ENCODE results near the gene CPT1C. TPM values are rescaled to one million over a fixed set of nuclear protein-coding genes. Genes with fewer than 3 reads are reported as not detected.
A peak's percentile ranks its signal among the peaks of the same experiment; 100 is the strongest.

CPT1C gene
- polyA plus RNA-seq, 2 of the 4 experiments (the other 2 are of a cell fraction): 8.5 to 15.4 TPM

GRCh38 chr19:49687566-49688316, 3.2 kb upstream of the CPT1C start:
- peaks cover 9% of the 10 kb centered on the region; the same call in 1 of the 3 replicates for H3K4me1 ChIP-seq
- H3K4me2 ChIP-seq: no peak overlapping the region
- no peak for ATAC-seq
- no peak overlapping the region for H3K27ac ChIP-seq
- H3K4me3 ChIP-seq: no peak overlapping the region
- H3K9me3 ChIP-seq: no peaks in the 10 kb centered on the region
- no peak for DNase-seq (ENCODE audit: low read depth in 1 of 2, low spot score in 1 of 2)
- WGBS (ENCODE audit: missing lambda C conversion rate): 83% methylated on average over 26 of the region's 26 CpGs
- CTCF ChIA-PET: interaction anchor here (0.9 to 5.5 kb wide), 7 partner anchors 9 to 123 kb away, joined by 3 to 42 read pairs (median 4); no protein-coding TSS in a partner anchor
- no peak for TF ChIP-seq NR3C1 (IDR thresholded peaks at IDR 0.05)
- no peak for TF ChIP-seq HDAC2 (IDR thresholded peaks at IDR 0.05)
- TF ChIP-seq FOSB (CRISPR knock-in tag; IDR thresholded peaks at IDR 0.05): 0 out of 2 replicates have a peak, but pooled peaks have one; percentile 60
- no peak for FAIRE-seq
- POLR2A ChIA-PET: interaction anchor here (0.6 kb wide), 1 partner anchor 172 kb away, joined by 4 read pairs; no protein-coding TSS in a partner anchor

GRCh38 chr19:49688531-49689132, 2.3 kb upstream of the CPT1C start:
- ATAC-seq (no peak), DNase-seq (ENCODE audit: low read depth in 1 of 2, low spot score in 1 of 2) (no peak), FAIRE-seq (no peak)
- TF ChIP-seq SREBF2 (IDR thresholded peaks at IDR 0.05): no peak
- no peak for TF ChIP-seq KDM1A (IDR thresholded peaks at IDR 0.05; ENCODE audit: low read depth)
- 0 out of 2 replicates have a peak, but pooled peaks have one; percentile 2 for TF ChIP-seq PBX3 (IDR thresholded peaks at IDR 0.05)
- no peak for TF ChIP-seq EHMT2 (IDR thresholded peaks at IDR 0.05; ENCODE audit: low read depth)
- TF ChIP-seq ZNF302 (CRISPR knock-in tag; IDR thresholded peaks at IDR 0.05): no peak
- H3K27ac ChIP-seq: no peak overlapping the region
- no peak overlapping the region for H3K4me2 ChIP-seq
- H3K4me1 ChIP-seq: peaks cover 9% of the 10 kb centered on the region; the same call in 1 of the 3 replicates
- no peaks in the 10 kb centered on the region for H3K9me3 ChIP-seq
- ChIA-PET POLR2A (no interaction called here), CTCF (interaction anchor here (0.8 to 5.5 kb wide), 9 partner anchors 8 to 122 kb away, joined by 3 to 42 read pairs (median 5); no protein-coding TSS in a partner anchor)
- WGBS (ENCODE audit: missing lambda C conversion rate): 91% methylated on average over 12 of the region's 12 CpGs
- H3K4me3 ChIP-seq: no peak overlapping the region

- ATAC-seq (peak; percentile 0 to 1; a peak in 3 of 6 replicates), DNase-seq (ENCODE audit: low read depth in 1 of 2, low spot score in 1 of 2) (no peak), FAIRE-seq (no peak)
- TF ChIP-seq RARB (CRISPR knock-in tag; IDR thresholded peaks at IDR 0.05) (no peak), EHMT2 (IDR thresholded peaks at IDR 0.05; ENCODE audit: low read depth) (no peak), POLR2A (IDR thresholded peaks at IDR 0.05; ENCODE audit: low read length) (no peak), MAFK (IDR thresholded peaks at IDR 0.05; ENCODE audit: partially characterized antibody) (no peak), RCOR1 (IDR thresholded peaks at IDR 0.05; ENCODE audit: low read depth, low read length) (no peak), CEBPB (IDR thresholded peaks at IDR 0.05) (no peak), ATOH8 (CRISPR knock-in tag; IDR thresholded peaks at IDR 0.05; ENCODE audit: low read depth) (no peak), MAZ (IDR thresholded peaks at IDR 0.05; ENCODE audit: borderline replicate concordance, low read depth, low read length) (no peak), BCL3 (IDR thresholded peaks at IDR 0.05) (no peak), HMGXB4 (CRISPR knock-in tag; IDR thresholded peaks at IDR 0.05; ENCODE audit: borderline replicate concordance) (no peak), FOSB (CRISPR knock-in tag; IDR thresholded peaks at IDR 0.05) (no peak), USF2 (IDR thresholded peaks at IDR 0.05) (no peak), SREBF2 (IDR thresholded peaks at IDR 0.05) (no peak), NFE2L2 (conservative IDR thresholded peaks at IDR 0.05; ENCODE audit: low read length) (no peak)
- Histone ChIP-seq H3K4me3 (no peak within 1 kb of the TSS), H3K9me3 (no peaks in the 10 kb centered on the region), H3K4me2 (no peak within 1 kb of the TSS), H3K27ac (no peak within 1 kb of the TSS), H3K4me1 (peaks cover 9% of the 10 kb centered on the region; the same call in 1 of the 3 replicates)
- ChIA-PET CTCF (interaction anchor here (0.6 to 2.1 kb wide), 6 partner anchors 9 to 17 kb away, joined by 3 to 11 read pairs (median 4); no protein-coding TSS in a partner anchor), POLR2A (interaction anchor here (0.8 kb wide), 1 partner anchor 13 kb away, joined by 3 read pairs; no protein-coding TSS in a partner anchor)
- WGBS (ENCODE audit: missing lambda C conversion rate): 92% methylated on average over 47 of the region's 54 CpGs
These were observed 1.5 kb upstream of the CPT1C start, which contains the start of gene ADM5 for GRCh38 chr19:49689133-49690078. ADM5 (plus strand) TSS chr19:49689594; CDS start chr19:49689838, 244 bp downstream.
